Neural cell (in vitro differentiated cells): ENCODE measurements around the gene TIAL1. TPM values are rescaled to one million over a fixed set of nuclear protein-coding genes. Genes with fewer than 3 reads are reported as not detected.

Source experiments
- H2AFZ ChIP-seq: fragments of 200-600, 300-800 bp; sonication (generic), shearing (Covaris generic); 2 replicates; pipeline ENCODE4 v1.6.0; 2014; ENCODE audit warnings: low read depth, mild to moderate bottlenecking, antibody characterized with exemption, low read length, moderate library complexity
- H3F3A ChIP-seq: fragments of 200-600 bp; shearing (Covaris generic); 2 replicates; pipeline ENCODE4 v1.6.1; 2016; ENCODE audit warnings: mild to moderate bottlenecking, moderate library complexity, mixed read lengths, antibody characterized with exemption, low read length; ENCODE audit not compliant: insufficient read depth, poor library complexity, severe bottlenecking
- H3K27ac ChIP-seq: fragments of 200-600, 300-800 bp; sonication (generic), shearing (Covaris generic); 2 replicates; pipeline ENCODE4 v1.5.1; 2014; ENCODE audit warnings: mild to moderate bottlenecking, low read length, moderate library complexity
- H3K27me3 ChIP-seq: fragments of 300-800, 200-600 bp; sonication (generic), shearing (Covaris generic); 2 replicates; pipeline ENCODE4 v1.6.0; 2014; ENCODE audit warnings: mild to moderate bottlenecking, low read depth, low read length, moderate library complexity; ENCODE audit not compliant: insufficient read depth
- H3K36me3 ChIP-seq: fragments of 300-800, 200-600 bp; sonication (generic), shearing (Covaris generic); 2 replicates; pipeline ENCODE4 v1.5.1; 2014; ENCODE audit warnings: mild to moderate bottlenecking, antibody characterized with exemption, low read length, moderate library complexity; ENCODE audit not compliant: insufficient read depth
- H3K4me2 ChIP-seq: fragments of 300-800, 200-600 bp; sonication (generic), shearing (Covaris generic); 2 replicates; pipeline ENCODE4 v1.6.0; 2014; ENCODE audit warnings: mild to moderate bottlenecking, low read length
- H3K4me3 ChIP-seq: fragments of 300-800, 200-600 bp; sonication (generic), shearing (Covaris generic); 2 replicates; pipeline ENCODE4 v1.5.1; 2014; ENCODE audit warnings: mild to moderate bottlenecking, low read length, moderate library complexity
- H3K79me2 ChIP-seq: fragments of 200-600 bp; shearing (Covaris generic); replicated peaks from 2 replicates; pipeline ENCODE4 v1.6.0; 2014; ENCODE audit warnings: mild to moderate bottlenecking, low read length, moderate library complexity; ENCODE audit not compliant: insufficient read depth
- H3K9ac ChIP-seq: fragments of 300-800, 200-600 bp; sonication (generic), shearing (Covaris generic); 2 replicates; pipeline ENCODE4 v1.6.1; 2016; ENCODE audit warnings: mild to moderate bottlenecking, low read length, mixed read lengths
- H3K9me2 ChIP-seq: fragments of 200-600 bp; shearing (Covaris generic); 2 replicates; pipeline ENCODE4 v1.6.1; 2016; ENCODE audit warnings: mild to moderate bottlenecking, low read length, mixed read lengths; ENCODE audit not compliant: insufficient read depth
- H3K9me3 ChIP-seq: fragments of 200-600, 300-800 bp; sonication (generic), shearing (Covaris generic); 2 replicates; pipeline ENCODE4 v1.6.1; 2016; ENCODE audit warnings: mild to moderate bottlenecking, mixed run types, low read length, moderate library complexity, mixed read lengths
- H4K20me1 ChIP-seq: fragments of 200-600 bp; shearing (Covaris generic); 2 replicates; pipeline ENCODE4 v1.6.1; 2016; ENCODE audit warnings: mild to moderate bottlenecking, mixed run types; ENCODE audit not compliant: insufficient read depth
- CTCF ChIP-seq: fragments of 450-650 bp; IDR thresholded peaks from 2 replicates; pipeline ENCODE4 v1.5.1; 2014; ENCODE audit warnings: antibody characterized with exemption, mild to moderate bottlenecking, moderate library complexity; ENCODE audit not compliant: poor library complexity, severe bottlenecking
- EP300 ChIP-seq: fragments of 450-650 bp; conservative IDR thresholded peaks from 2 replicates; pipeline ENCODE4 v1.6.1; 2014; ENCODE audit warnings: antibody characterized with exemption, mild to moderate bottlenecking, moderate library complexity; ENCODE audit not compliant: poor library complexity, severe bottlenecking
- EZH2 ChIP-seq: fragments of 200-600, 300-800 bp; shearing (Covaris generic), sonication (generic); IDR thresholded peaks from 2 replicates; pipeline ENCODE4 v1.6.1; 2014; ENCODE audit warnings: antibody characterized with exemption, low read length, borderline replicate concordance, mild to moderate bottlenecking; ENCODE audit not compliant: insufficient read depth, poor library complexity, severe bottlenecking
- MXI1 ChIP-seq: fragments of 450-650 bp; conservative IDR thresholded peaks from 2 replicates; pipeline ENCODE4 v1.6.1; 2014; ENCODE audit warnings: antibody characterized with exemption, mild to moderate bottlenecking; ENCODE audit not compliant: poor library complexity, severe bottlenecking
- POLR2AphosphoS5 ChIP-seq: IDR thresholded peaks from 2 replicates; pipeline ENCODE4 v1.6.1; 2012
- RAD21 ChIP-seq: fragments of 450-650 bp; conservative IDR thresholded peaks from 2 replicates; pipeline ENCODE4 v1.6.1; 2014; ENCODE audit warnings: antibody characterized with exemption, mild to moderate bottlenecking, moderate library complexity
- REST ChIP-seq: IDR thresholded peaks from 2 replicates; pipeline ENCODE4 v1.6.1; 2012; ENCODE audit warnings: borderline replicate concordance
- SMC3 ChIP-seq: fragments of 450-650 bp; conservative IDR thresholded peaks from 2 replicates; pipeline ENCODE4 v1.6.1; 2014; ENCODE audit warnings: antibody characterized with exemption, mild to moderate bottlenecking, moderate library complexity; ENCODE audit not compliant: poor library complexity
- TAF1 ChIP-seq: IDR thresholded peaks from 2 replicates; pipeline ENCODE4 v1.6.1; 2012; ENCODE audit warnings: low read depth
- polyA plus RNA-seq: library from polyadenylated mRNA; depleted of rRNA; stranded (reverse); fragments of >200 nt; gene quantifications from 2 replicates; pipeline ENCODE4 v1.2.3, GENCODE V29; 2014

TIAL1 gene
- polyA plus RNA-seq, 1 donor from 2014 or later: 85.1 TPM

DNA sequence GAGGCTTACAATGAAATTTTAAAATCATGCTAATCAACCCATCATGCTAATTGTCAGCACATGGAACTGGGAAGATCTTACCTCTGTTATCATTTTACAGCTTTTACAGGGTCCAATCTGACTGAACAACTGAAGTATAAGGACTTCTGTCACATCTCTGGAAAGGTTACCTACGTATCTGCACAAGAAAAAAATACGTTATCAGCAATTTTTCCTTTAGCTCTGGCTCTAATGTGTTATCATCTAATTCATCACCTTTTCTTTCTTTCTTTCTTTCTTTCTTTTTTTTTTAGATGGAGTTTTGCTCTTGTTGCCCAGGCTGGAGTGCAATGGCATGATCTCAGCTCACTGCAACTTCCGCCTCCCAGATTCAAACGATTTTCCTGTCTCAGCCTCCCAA, 8.7 kb downstream of the TIAL1 start:
- Histone ChIP-seq H3K79me2 (peaks cover 71% of the 10 kb centered on the region), H3K4me3 (no peak overlapping the region), H3K27me3 (no peaks in the 10 kb centered on the region), H3F3A (no peaks in the 10 kb centered on the region), H3K9ac (no peak overlapping the region), H4K20me1 (no peaks in the 10 kb centered on the region), H3K27ac (no peak overlapping the region), H3K9me2 (no peaks in the 10 kb centered on the region), H3K36me3 (peaks cover 8% of the 10 kb centered on the region), H3K9me3 (no peaks in the 10 kb centered on the region), H2AFZ (no peak overlapping the region), H3K4me2 (no peak overlapping the region)
- no peak for TF ChIP-seq REST
- TF ChIP-seq EP300: no peak
- TF ChIP-seq EZH2: no peak
- TF ChIP-seq POLR2AphosphoS5: no peak
- TF ChIP-seq RAD21: no peak
- no peak for TF ChIP-seq MXI1
- no peak for TF ChIP-seq CTCF
- no peak for TF ChIP-seq TAF1
- no peak for TF ChIP-seq SMC3

- Histone ChIP-seq H3K79me2 (peaks cover 13% of the 10 kb centered on the region), H3K27ac (no peak overlapping the region), H3K4me3 (no peak overlapping the region), H4K20me1 (no peaks in the 10 kb centered on the region), H3K27me3 (no peaks in the 10 kb centered on the region), H3K9me3 (no peaks in the 10 kb centered on the region), H3K9ac (no peak overlapping the region), H3K36me3 (peaks cover 25% of the 10 kb centered on the region), H3K4me2 (no peak overlapping the region), H3F3A (no peaks in the 10 kb centered on the region), H2AFZ (no peak overlapping the region), H3K9me2 (no peaks in the 10 kb centered on the region)
- TF ChIP-seq EZH2 (no peak), REST (no peak), MXI1 (no peak), POLR2AphosphoS5 (no peak), EP300 (no peak), TAF1 (no peak), RAD21 (no peak), SMC3 (no peak), CTCF (no peak)
Measured at GRCh38 chr10:119578355-119578754, 18.4 kb downstream of the TIAL1 start.
